K562 (cell line): Measurements from ENCODE around the gene PITPNB. TPM values are rescaled to one million over a fixed set of nuclear protein-coding genes. Genes with fewer than 3 reads are reported as not detected.

Experiments used
- ATAC-seq: fragments of 200-7000 bp; cut with Tn5 transposase; 3 replicates; pipeline ENCODE4 v1.9.1; 2020; ENCODE audit warnings: moderate library complexity
- BruUV-seq: library from RNA; stranded (reverse); fragments of 400-500 nt; replicated peaks from 2 replicates; lab custom pipeline; 2021; lab: Mats Ljungman, UMichigan
- CTCF ChIA-PET: fragments of 300-600 bp; formaldehyde crosslinking; extraction: SDS; loops from one replicate; lab custom pipeline; 2021; ENCODE audit warnings: low intra/inter-chr PET ratio; lab: Yijun Ruan, JAX
- POLR2A ChIA-PET: fragments of 300-600, 350-650 bp; sonication (Branson Sonifier 250); formaldehyde crosslinking; extraction: SDS; loops from one replicate; lab custom pipeline; 2021; ENCODE audit warnings: antibody characterized with exemption, inconsistent platforms; lab: Yijun Ruan, JAX
- DNase-seq, 4 experiments: peaks; one replicate each; pipeline versions ENCODE4 v3.0.0 to v3.0.0-alpha.2; 2011 to 2018; ENCODE audit warnings: low spot score in 3 of 4, mixed read lengths in 3 of 4; ENCODE audit errors: extremely low read depth in 1 of 4
- FAIRE-seq: peaks from 2 replicates; lab custom pipeline; 2011; peaks lifted over from hg19 to GRCh38; lab: Jason Lieb, UNC
- H2AFZ ChIP-seq: 2 replicates; pipeline ENCODE4 v1.6.0; 2011; ENCODE audit warnings: low read depth, low read length, control low read depth, inconsistent platforms
- H3K27ac ChIP-seq: fragments of 200-600 bp; 3 replicates; pipeline ENCODE4 v1.8.0; 2011; ENCODE audit warnings: low read depth, mild to moderate bottlenecking, control low read depth, inconsistent platforms, low read length, moderate library complexity, mixed read lengths; ENCODE audit errors: extremely low read depth
- H3K27me3 ChIP-seq, 2 experiments: fragments of 300-600 bp in 1 of 2; 2 replicates in 1 of 2; 3 replicates in 1 of 2; pipeline versions ENCODE4 v1.6.0 to v1.8.0; 2011; ENCODE audit warnings: inconsistent platforms in 2 of 2, low read length in 2 of 2, mild to moderate bottlenecking in 1 of 2, mixed read lengths in 1 of 2, moderate library complexity in 1 of 2; ENCODE audit not compliant: control insufficient read depth in 2 of 2, insufficient read depth in 2 of 2
- H3K36me3 ChIP-seq: fragments of 300-600 bp; 3 replicates; pipeline ENCODE4 v1.8.0; 2011; ENCODE audit warnings: mild to moderate bottlenecking, low read length, inconsistent platforms; ENCODE audit not compliant: control insufficient read depth, insufficient read depth
- H3K4me1 ChIP-seq, 2 experiments: fragments of 200-600 bp in 1 of 2; replicated peaks in 1 of 2; 2 replicates in 1 of 2; 3 replicates in 1 of 2; pipeline versions ENCODE4 v1.5.1 to v1.8.0; 2011; ENCODE audit warnings: inconsistent platforms in 2 of 2, low read length in 2 of 2, mild to moderate bottlenecking in 1 of 2, mixed read lengths in 1 of 2, moderate library complexity in 1 of 2; ENCODE audit not compliant: control insufficient read depth in 2 of 2, insufficient read depth in 2 of 2
- H3K4me2 ChIP-seq: 2 replicates; pipeline ENCODE4 v1.6.1; 2011; ENCODE audit warnings: low read length, control low read depth, inconsistent platforms, mixed read lengths; ENCODE audit not compliant: insufficient read depth
- H3K4me3 ChIP-seq: fragments of 200-600 bp; sonication (generic), shearing (Covaris generic); 2 replicates; pipeline ENCODE4 v1.5.1; 2016; ENCODE audit warnings: control low read depth, inconsistent platforms
- H3K79me2 ChIP-seq: fragments of 200-600 bp; 3 replicates; pipeline ENCODE4 v1.8.0; 2011; ENCODE audit warnings: low read length, inconsistent platforms; ENCODE audit not compliant: control insufficient read depth, insufficient read depth
- H3K9ac ChIP-seq, 2 experiments: 2 replicates each; pipeline versions ENCODE4 v1.6.0 to v1.6.1; 2011; ENCODE audit warnings: low read depth in 2 of 2, low read length in 2 of 2, control low read depth in 1 of 2, inconsistent platforms in 1 of 2, mild to moderate bottlenecking in 1 of 2, mixed read lengths in 1 of 2; ENCODE audit not compliant: insufficient read depth in 1 of 2
- H3K9me1 ChIP-seq: one replicate; pipeline ENCODE4 v1.6.0; 2011; ENCODE audit warnings: inconsistent platforms, mild to moderate bottlenecking, low read length, moderate library complexity; ENCODE audit not compliant: control insufficient read depth, insufficient read depth
- H3K9me3 ChIP-seq: replicated peaks from 2 replicates; pipeline ENCODE4 v1.5.1; 2011; ENCODE audit warnings: low read depth, low read length, inconsistent platforms; ENCODE audit not compliant: control insufficient read depth, insufficient read depth
- H4K20me1 ChIP-seq: replicated peaks from 2 replicates; pipeline ENCODE4 v1.6.1; 2011; ENCODE audit warnings: low read length, inconsistent platforms, mixed read lengths; ENCODE audit not compliant: control insufficient read depth, insufficient read depth
- KAT2B ChIP-seq: IDR thresholded peaks from one replicate; pipeline ENCODE4 v1.6.1; 2012; ENCODE audit warnings: low read depth, mild to moderate bottlenecking, control low read depth, inconsistent platforms, low read length, moderate library complexity
- TAF1 ChIP-seq: IDR thresholded peaks from 2 replicates; pipeline ENCODE4 v1.6.1; 2011; ENCODE audit warnings: mild to moderate bottlenecking, low read length, moderate library complexity; ENCODE audit not compliant: insufficient read depth, control insufficient read depth, severe bottlenecking; ENCODE audit errors: extremely low read depth
- ZNF175 ChIP-seq: fragments of 200-800 bp; sonication (Bioruptor generic); IDR thresholded peaks from 2 replicates; pipeline ENCODE4 v1.6.1; 2016; ENCODE audit warnings: low read depth, mild to moderate bottlenecking, missing genetic modification characterization, missing compliant biosample characterization
- WGBS: fragments of 100-300 bp; shearing (Covaris generic); methylation state at CpG from one replicate; pipeline ENCODE4 v1.1.6; 2016; ENCODE audit warnings: low coverage, mixed read lengths; ENCODE audit not compliant: insufficient coverage; ENCODE audit errors: missing lambda C conversion rate; 5-methylcytosine and 5-hydroxymethylcytosine counted together
- in situ Hi-C: fragments of 300-500 bp; cut with MboI; formaldehyde crosslinking; loops from 4 replicates; pipeline ENCODE4 v1.15.0; 2018; ENCODE audit warnings: inconsistent platforms, mixed read lengths
- intact Hi-C: fragments of 100-400 bp; cut with micrococcal nuclease; formaldehyde crosslinking; loops from 2 replicates; pipeline ENCODE4 v1.14.2; 2022
- polyA plus RNA-seq, 8 experiments: library from polyadenylated mRNA; depleted of rRNA in 4 of 8; stranded (reverse) in 5 of 8; unstranded in 3 of 8; fragments of >200 nt; fragmentation: Nextera tagmentation in 2 of 8; fragmentation: Illumina TruSeq in 1 of 8; extraction: Ambion mirVana in 2 of 8; extraction: Trizol in 1 of 8; gene quantifications; 2 replicates each; pipeline versions ENCODE4 v1.2.1 to v1.2.3, GENCODE V29; 2011 to 2014; ENCODE audit warnings: inconsistent platforms in 1 of 8, missing spikeins in 1 of 8
- total RNA-seq, 7 experiments: library from RNA; depleted of rRNA in 6 of 7; stranded (reverse); fragments of >200 nt in 6 of 7; fragmentation: Illumina TruSeq in 2 of 7; extraction: Trizol in 2 of 7; gene quantifications; 2 replicates each; pipeline versions ENCODE4 v1.2.1 to v1.2.3, GENCODE V29; 2011 to 2021; ENCODE audit warnings: low replicate concordance in 1 of 7
- TF ChIP-seq, protein P1 (sequence below): fragments of 250-450 bp; sonication (Bioruptor Pico); IDR thresholded peaks from 2 replicates; pipeline ENCODE4 v1.5.0; 2021

PITPNB gene
- total and polyA plus RNA-seq, 9 of the 15 experiments (the other 6 are each of a cell fraction or from before 2014, with no cell fraction given): 13.1 to 52.4 (median 34.7) TPM

DNA sequence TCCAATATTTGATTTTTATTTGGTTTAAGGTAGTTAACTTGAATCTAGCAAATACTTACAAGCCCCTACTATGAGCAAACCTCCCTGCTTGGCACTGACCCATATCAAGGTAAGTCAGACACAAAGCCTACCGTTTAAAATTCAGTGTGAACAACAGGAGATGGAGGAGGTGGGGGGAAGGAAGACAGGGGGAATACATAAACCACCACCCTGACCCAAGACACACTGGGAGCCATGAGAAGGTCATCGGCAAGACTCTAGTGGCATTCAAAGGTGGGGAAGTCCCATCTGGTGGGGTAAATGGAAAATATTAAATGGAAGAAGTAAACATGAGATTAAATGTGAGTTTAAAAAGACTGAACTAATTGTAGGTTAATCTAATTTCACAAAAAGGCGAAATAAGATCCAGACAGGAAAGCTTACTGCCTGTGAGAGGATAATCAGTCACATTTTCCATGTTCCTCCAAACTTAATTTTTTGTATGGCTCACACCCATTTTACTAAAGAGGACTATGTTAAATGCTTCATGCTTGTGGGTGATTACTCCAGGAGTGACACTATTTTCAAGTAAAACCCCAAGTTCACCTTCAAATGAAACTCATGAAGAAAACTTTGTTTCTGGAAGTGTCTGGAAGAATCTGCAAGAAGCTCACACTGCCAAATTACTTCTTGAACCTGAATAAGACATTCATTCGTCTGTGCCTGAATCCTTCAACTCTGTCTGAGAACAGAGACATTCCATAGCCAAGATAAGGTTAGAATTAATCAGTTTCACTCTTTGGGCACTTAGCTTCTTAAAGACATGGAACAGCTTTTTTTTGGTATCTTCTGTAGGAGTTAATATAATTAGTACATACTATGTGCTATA is 51.7 kb downstream of the PITPNB start:
- Histone ChIP-seq H3K4me2 (no peak overlapping the region), H2AFZ (no peak overlapping the region), H3K36me3 (peaks cover 81% of the 10 kb centered on the region), H3K27me3 (no peaks in the 10 kb centered on the region), H3K9ac (no peak overlapping the region), H3K4me1 (no peaks in the 10 kb centered on the region; a peak in 1 of 5 replicates), H3K4me3 (no peak overlapping the region), H3K27ac (no peak overlapping the region), H3K9me1 (no peaks in the 10 kb centered on the region), H3K79me2 (no peaks in the 10 kb centered on the region; the same call in 2 of the 3 replicates), H3K9me3 (no peaks in the 10 kb centered on the region), H4K20me1 (no peaks in the 10 kb centered on the region)
- in situ Hi-C loops (no loop called here), intact Hi-C loops (no loop called here)
- BruUV-seq: no TSS peak
- 63% methylated on average over 4 of the region's 4 CpGs for WGBS
- ATAC-seq (no peak), FAIRE-seq (no peak), DNase-seq (no peak)
- TF ChIP-seq, protein P1, sequence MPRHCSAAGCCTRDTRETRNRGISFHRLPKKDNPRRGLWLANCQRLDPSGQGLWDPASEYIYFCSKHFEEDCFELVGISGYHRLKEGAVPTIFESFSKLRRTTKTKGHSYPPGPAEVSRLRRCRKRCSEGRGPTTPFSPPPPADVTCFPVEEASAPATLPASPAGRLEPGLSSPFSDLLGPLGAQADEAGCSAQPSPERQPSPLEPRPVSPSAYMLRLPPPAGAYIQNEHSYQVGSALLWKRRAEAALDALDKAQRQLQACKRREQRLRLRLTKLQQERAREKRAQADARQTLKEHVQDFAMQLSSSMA (CRISPR knock-in tag): no peak
- TF ChIP-seq TAF1: no peak
- TF ChIP-seq KAT2B: no peak
- TF ChIP-seq ZNF175 (CRISPR knock-in tag): no peak
- ChIA-PET POLR2A (interaction anchor here (0.8 kb wide), 1 partner anchor 618 kb away, joined by 5 read pairs; no protein-coding TSS in a partner anchor), CTCF (no interaction called here)
